ENCODE results near the gene MATN4.

Gene MATN4

GRCh38 chr20:45320948-45321595 lies 13.0 kb upstream of the MATN4 start:
- DNase-seq (ENCODE audit: low spot score) = no peak
- TF ChIP-seq CTCF (IDR thresholded peaks at IDR 0.05; ENCODE audit: borderline replicate concordance, control extremely low read depth, extremely low read depth, insufficient read depth, missing control alignments) = no peak
- in situ Hi-C loops (cut with MboI; ENCODE audit: low sequenced_read_pairs, unreplicated experiment) = no loop called here

DNA sequence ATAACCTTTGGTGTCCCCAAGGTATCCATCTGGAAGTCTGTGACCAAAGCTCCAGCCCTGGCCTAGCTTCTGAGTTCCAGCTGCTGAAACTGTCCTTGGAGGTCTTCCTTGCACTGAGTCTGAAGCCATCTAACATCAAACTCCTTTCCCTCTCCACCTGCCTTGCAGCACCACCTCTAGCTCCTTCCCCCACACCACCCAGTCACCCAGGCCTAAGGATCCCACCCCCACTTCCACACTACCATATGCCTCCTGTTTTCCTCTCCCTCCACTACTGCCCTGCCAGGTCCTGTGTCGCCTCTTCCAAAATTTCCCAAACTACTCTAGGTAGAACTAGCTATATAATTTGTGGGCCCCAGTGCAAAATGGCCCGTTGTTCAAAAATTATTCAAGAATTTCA lies 10.8 kb upstream of the MATN4 start:
- DNase-seq (ENCODE audit: low spot score) = no peak
- in situ Hi-C loops (cut with MboI; ENCODE audit: low sequenced_read_pairs, unreplicated experiment) = no loop called here
- no peak for TF ChIP-seq CTCF (IDR thresholded peaks at IDR 0.05; ENCODE audit: borderline replicate concordance, control extremely low read depth, extremely low read depth, insufficient read depth, missing control alignments)

- in situ Hi-C loops (cut with MboI; ENCODE audit: low sequenced_read_pairs, unreplicated experiment) = no loop called here
- no peak for DNase-seq (ENCODE audit: low spot score)
- TF ChIP-seq CTCF (IDR thresholded peaks at IDR 0.05; ENCODE audit: borderline replicate concordance, control extremely low read depth, extremely low read depth, insufficient read depth, missing control alignments) = no peak
Measured at GRCh38 chr20:45318386-45318939, 10.4 kb upstream of the MATN4 start.

- no peak for DNase-seq (ENCODE audit: low spot score)
- in situ Hi-C loops (cut with MboI; ENCODE audit: low sequenced_read_pairs, unreplicated experiment) = no loop called here
- no peak for TF ChIP-seq CTCF (IDR thresholded peaks at IDR 0.05; ENCODE audit: borderline replicate concordance, control extremely low read depth, extremely low read depth, insufficient read depth, missing control alignments)
Measured at GRCh38 chr20:45317826-45318225, 9.7 kb upstream of the MATN4 start.

DNA sequence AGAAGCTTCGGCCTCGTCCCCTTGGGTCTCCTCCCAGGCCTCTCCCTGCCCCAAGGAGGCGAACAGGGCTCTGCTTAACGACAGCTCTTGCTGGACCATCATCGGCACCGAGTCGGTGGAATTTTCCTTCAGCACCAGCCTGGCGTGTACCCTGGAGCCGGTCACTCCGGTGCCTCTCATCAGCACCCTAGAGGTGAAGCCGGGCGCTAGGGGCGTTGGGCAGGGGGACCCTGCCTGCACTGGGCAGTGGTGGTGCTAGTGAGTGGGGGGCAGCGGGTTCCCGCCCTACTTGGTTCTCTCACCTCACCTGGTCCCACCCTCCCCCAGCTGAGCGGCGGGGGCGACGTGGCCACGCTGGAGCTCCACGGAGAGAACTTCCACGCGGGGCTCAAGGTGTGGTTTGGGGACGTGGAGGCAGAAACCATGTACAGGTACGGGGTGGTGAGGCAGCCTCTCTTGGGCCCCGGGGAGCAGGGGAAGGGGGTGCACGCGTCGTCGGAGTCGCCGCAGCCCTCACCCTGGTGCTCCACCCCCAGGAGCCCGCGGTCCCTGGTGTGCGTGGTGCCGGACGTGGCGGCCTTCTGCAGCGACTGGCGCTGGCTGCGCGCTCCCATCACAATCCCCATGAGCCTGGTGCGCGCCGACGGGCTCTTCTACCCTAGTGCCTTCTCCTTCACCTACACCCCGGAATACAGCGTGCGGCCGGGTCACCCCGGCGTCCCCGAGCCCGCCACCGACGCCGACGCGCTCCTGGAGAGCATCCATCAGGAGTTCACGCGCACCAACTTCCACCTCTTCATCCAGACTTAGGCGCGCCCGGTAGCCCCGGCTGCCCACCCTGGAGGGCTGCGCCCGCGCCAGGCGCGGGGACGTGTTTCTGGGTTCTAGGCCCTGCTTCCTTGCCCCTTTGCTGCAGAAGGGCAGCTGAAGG lies 8.3 kb upstream of the MATN4 start:
- DNase-seq (ENCODE audit: low spot score) = no peak
- TF ChIP-seq CTCF (IDR thresholded peaks at IDR 0.05; ENCODE audit: borderline replicate concordance, control extremely low read depth, extremely low read depth, insufficient read depth, missing control alignments) = no peak
- in situ Hi-C loops (cut with MboI; ENCODE audit: low sequenced_read_pairs, unreplicated experiment) = no loop called here

- in situ Hi-C loops (cut with MboI; ENCODE audit: low sequenced_read_pairs, unreplicated experiment) = no loop called here
- no peak for DNase-seq (ENCODE audit: low spot score)
- no peak for TF ChIP-seq CTCF (IDR thresholded peaks at IDR 0.05; ENCODE audit: borderline replicate concordance, control extremely low read depth, extremely low read depth, insufficient read depth, missing control alignments)
Measured at GRCh38 chr20:45315672-45316071, 7.6 kb upstream of the MATN4 start.

Data from GM13976 (cell line).